Measurements from ENCODE around the gene FHIT. TPM values are rescaled to one million over a fixed set of nuclear protein-coding genes. Genes with fewer than 3 reads are reported as not detected.

The FHIT gene
- total and polyA plus RNA-seq, 9 donors, result 5.1 to 11.8 (median 9.5) TPM

- H3K4me3 ChIP-seq, result no peak overlapping the region
- TF ChIP-seq CTCF (IDR thresholded peaks at IDR 0.05) (no peak), EP300 (IDR thresholded peaks at IDR 0.05) (no peak), POLR2A (IDR thresholded peaks at IDR 0.05) (no peak)
- no peak overlapping the region for H3K27ac ChIP-seq
- H3K4me1 ChIP-seq (ENCODE audit: insufficient read depth), result no peaks in the 10 kb centered on the region
- no peaks in the 10 kb centered on the region for H3K9me3 ChIP-seq
- no peaks in the 10 kb centered on the region for H3K27me3 ChIP-seq
- intact Hi-C loops (cut with DNase I), result no loop called here
- 72 to 79% (median 76%) methylated on average over 2 of the region's 2 CpGs for WGBS, 3 donors
- no peaks in the 10 kb centered on the region for H3K36me3 ChIP-seq
- DNase-seq, result no peak
These were observed 235.8 kb downstream of the FHIT start for GRCh38 chr3:61015408-61015807.

GRCh38 chr3:61008998-61009380 lies 242.3 kb downstream of the FHIT start:
- intact Hi-C loops (cut with DNase I), result no loop called here
- H3K36me3 ChIP-seq, result no peaks in the 10 kb centered on the region
- no peaks in the 10 kb centered on the region for H3K27me3 ChIP-seq
- no peak for TF ChIP-seq EP300 (IDR thresholded peaks at IDR 0.05)
- no peak for TF ChIP-seq CTCF (IDR thresholded peaks at IDR 0.05)
- TF ChIP-seq POLR2A (IDR thresholded peaks at IDR 0.05), result no peak
- no peaks in the 10 kb centered on the region for H3K9me3 ChIP-seq
- H3K27ac ChIP-seq, result no peak overlapping the region
- no peak overlapping the region for H3K4me3 ChIP-seq
- WGBS, 3 donors, result 59 to 81% (median 66%) methylated on average over 5 of the region's 5 CpGs
- H3K4me1 ChIP-seq (ENCODE audit: insufficient read depth), result no peaks in the 10 kb centered on the region
- DNase-seq, result no peak

- Histone ChIP-seq H3K4me3 (no peak overlapping the region), H3K27ac (no peak overlapping the region)
These were observed 242.9 kb downstream of the FHIT start for GRCh38 chr3:61008153-61008997.

GRCh38 chr3:61005591-61005990 lies 245.7 kb downstream of the FHIT start:
- Histone ChIP-seq H3K4me3 (no peak overlapping the region), H3K9me3 (no peaks in the 10 kb centered on the region), H3K36me3 (no peaks in the 10 kb centered on the region), H3K27ac (no peak overlapping the region), H3K27me3 (no peaks in the 10 kb centered on the region), H3K4me1 (ENCODE audit: insufficient read depth) (no peaks in the 10 kb centered on the region)
- no peak for TF ChIP-seq POLR2A (IDR thresholded peaks at IDR 0.05)
- no peak for TF ChIP-seq EP300 (IDR thresholded peaks at IDR 0.05)
- no peak for TF ChIP-seq CTCF (IDR thresholded peaks at IDR 0.05)
- intact Hi-C loops (cut with DNase I), result no loop called here
- 82 to 88% (median 82%) methylated on average over 4 of the region's 4 CpGs for WGBS, 3 donors
- DNase-seq, result no peak

More at GRCh38 chr3:61008153-61008997, 242.9 kb downstream of the FHIT start:
- intact Hi-C loops (cut with DNase I), result no loop called here
- H3K36me3 ChIP-seq, result no peaks in the 10 kb centered on the region
- DNase-seq, result no peak
- WGBS, 3 donors, result 81 to 93% (median 93%) methylated on average over 5 of the region's 5 CpGs
- no peak for TF ChIP-seq EP300 (IDR thresholded peaks at IDR 0.05)
- no peak for TF ChIP-seq CTCF (IDR thresholded peaks at IDR 0.05)
- TF ChIP-seq POLR2A (IDR thresholded peaks at IDR 0.05), result no peak
- H3K27me3 ChIP-seq, result no peaks in the 10 kb centered on the region
- H3K9me3 ChIP-seq, result no peaks in the 10 kb centered on the region
- H3K4me1 ChIP-seq (ENCODE audit: insufficient read depth), result no peaks in the 10 kb centered on the region

Measured in ovary (tissue), 9 donors.